Inflammatory macrophage (primary cell): ENCODE data around the gene RNASEH2C.
"Not testable (repeated sequence)": the region's sequence is repeated elsewhere in the genome, so short reads cannot be mapped to it uniquely, and the experiment has no call there.

Source experiments
- DNase-seq, 2 donors: peaks; one replicate each; pipeline ENCODE4 v3.0.0-alpha.2; 2020 to 2022

RNASEH2C gene

DNA sequence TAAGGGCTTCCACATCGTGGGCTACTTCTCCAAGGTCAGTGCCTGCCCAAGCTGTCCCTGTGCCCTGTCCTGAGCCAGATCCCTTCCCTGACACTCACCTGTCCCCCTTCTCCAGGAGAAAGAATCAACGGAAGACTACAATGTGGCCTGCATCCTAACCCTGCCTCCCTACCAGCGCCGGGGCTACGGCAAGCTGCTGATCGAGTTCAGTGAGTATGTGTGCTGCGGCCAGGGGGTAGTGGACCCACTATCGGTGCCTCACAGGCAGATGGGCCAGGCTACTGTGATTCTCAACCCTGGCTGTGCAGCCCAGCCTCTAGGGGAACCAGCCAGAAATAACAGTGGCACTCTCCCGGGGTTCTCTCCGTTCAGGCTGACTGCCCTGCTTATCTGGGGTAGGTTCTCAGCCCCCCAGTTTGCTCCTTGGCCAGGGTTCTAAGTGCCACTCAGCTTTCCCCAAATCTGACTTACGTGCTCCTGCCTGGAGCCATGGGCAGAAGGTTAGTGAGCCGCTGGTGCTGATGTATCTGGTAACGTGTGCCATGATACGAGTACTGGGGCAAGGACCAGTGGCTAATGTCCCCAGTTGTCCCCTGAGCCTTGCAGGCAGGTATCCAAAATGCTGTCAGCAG is 3.7 kb downstream of the RNASEH2C start:
- no peak for DNase-seq

DNA sequence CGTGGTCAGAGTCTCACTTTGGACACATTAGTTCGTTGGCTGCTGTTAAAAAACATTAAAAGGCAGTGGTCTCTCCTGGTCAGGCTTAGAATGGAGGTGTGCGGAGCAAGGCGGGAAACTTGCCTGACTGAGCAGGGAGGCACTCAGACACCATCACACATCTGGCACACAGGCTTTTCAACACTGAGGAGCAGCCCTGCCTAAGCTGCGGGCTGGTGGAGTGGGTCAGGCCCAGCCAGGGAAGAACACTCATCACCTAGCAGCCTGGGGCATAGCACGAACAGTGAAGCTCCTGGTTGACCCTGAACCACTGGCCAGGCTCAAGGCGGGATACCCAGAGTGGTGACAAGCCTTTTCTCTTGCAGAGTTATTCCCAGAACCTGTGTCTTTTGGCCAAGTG is 4.3 kb downstream of the RNASEH2C start:
- no peak for DNase-seq

DNA sequence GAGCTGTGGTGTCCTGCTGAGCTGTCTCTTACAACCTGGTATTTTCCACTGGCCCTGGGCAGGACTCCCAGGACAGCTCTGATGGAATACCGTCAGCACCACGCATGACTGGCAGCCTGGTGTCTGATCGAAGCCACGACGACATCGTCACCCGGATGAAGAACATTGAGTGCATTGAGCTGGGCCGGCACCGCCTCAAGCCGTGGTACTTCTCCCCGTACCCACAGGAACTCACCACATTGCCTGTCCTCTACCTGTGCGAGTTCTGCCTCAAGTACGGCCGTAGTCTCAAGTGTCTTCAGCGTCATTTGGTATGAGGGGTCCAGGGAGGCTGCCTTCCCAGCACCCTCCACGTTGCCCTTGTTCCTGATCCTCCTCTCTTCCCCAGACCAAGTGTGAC is 6.2 kb downstream of the RNASEH2C start:
- DNase-seq, result no peak

DNA sequence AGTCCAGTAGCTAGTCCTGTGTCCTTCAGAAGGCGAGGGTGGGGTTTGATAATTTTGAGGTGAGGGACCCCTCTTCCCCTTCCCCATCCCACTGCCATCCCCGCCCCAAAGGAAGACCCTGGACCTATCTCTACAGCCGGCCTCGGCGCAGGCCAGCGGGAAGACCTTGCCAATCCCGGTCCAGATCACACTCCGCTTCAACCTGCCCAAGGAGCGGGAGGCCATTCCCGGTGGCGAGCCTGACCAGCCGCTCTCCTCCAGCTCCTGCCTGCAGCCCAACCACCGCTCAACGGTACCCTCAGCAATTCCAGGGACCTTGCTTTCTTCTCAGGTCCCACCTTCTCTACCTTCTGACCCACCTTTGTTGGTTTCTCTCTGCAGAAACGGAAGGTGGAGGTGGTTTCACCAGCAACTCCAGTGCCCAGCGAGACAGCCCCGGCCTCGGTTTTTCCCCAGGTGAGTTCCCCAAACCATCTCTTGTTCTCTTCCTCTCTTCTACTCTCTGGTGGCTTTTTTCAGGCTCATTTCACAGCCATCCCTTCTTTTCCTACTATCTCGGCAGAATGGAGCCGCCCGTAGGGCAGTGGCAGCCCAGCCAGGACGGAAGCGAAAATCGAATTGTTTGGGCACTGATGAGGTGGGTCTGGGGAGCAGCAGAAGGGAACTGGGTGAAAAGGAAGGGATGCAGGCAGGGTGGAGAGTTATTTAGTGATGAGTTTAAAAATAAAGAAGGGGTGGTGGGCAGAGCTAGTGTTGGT is 7.2 kb downstream of the RNASEH2C start:
- no peak for DNase-seq

DNA sequence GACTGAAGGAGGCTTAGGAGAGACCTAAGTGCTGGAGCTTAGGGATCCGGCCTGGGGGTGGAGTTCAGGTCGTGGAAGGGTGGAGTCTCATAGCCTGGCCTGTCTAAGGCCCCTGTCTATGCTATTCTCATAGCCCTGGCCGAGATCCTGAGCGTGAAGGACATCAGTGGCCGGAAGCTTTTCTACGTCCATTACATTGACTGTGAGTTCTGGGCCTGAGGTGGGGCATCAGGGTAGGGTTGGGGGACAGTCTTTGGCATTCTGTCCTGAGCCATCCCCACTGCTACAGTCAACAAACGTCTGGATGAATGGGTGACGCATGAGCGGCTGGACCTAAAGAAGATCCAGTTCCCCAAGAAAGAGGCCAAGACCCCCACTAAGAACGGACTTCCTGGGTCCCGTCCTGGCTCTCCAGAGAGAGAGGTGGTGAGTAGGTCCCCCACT is 7.9 kb downstream of the RNASEH2C start:
- DNase-seq, result no peak

DNA sequence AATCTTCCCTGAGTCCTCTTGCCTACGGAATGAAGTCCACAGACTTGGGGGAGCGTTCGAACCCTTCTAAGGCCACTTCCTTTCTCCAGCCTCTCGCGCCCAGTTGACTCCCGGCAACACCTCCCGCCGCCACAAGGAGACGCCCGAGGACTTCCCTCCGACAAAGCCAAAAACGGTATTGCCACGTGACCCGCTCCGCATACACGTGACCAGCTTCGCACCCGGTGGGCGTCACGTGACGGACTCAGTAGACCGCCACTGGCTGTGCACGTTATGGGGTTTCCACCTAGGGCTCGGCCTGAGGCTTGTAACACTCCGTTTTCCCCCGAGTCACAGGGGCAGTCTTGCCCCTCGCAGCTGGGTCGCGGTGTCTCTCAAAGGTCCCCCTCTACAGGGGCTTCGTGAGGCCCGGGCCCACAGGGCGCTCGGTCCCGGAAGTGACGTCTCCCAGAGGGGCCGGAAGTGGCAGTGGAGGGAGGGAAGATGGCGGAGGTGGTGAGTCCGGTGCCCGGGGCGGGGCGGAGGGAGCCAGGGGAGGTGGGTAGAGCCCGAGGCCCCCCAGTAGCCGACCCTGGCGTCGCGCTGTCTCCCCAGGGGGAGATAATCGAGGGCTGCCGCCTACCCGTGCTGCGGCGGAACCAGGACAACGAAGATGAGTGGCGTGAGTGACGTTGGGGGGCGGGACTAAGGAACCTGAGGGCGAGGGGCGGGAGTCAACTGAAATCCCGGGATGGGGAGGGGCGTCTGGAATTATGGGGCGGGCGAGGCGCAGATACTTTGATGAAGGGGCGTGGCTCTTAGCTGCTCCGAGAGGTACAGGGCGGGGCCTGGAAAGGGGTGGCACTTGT is 8.6 kb downstream of the RNASEH2C start, which contains the start of gene KAT5:
KAT5 (plus strand) TSS at position 468 of the 848 bp plus-strand sequence; CDS start at position 484, 16 bp downstream.
- DNase-seq, result peak; percentile 99

DNA sequence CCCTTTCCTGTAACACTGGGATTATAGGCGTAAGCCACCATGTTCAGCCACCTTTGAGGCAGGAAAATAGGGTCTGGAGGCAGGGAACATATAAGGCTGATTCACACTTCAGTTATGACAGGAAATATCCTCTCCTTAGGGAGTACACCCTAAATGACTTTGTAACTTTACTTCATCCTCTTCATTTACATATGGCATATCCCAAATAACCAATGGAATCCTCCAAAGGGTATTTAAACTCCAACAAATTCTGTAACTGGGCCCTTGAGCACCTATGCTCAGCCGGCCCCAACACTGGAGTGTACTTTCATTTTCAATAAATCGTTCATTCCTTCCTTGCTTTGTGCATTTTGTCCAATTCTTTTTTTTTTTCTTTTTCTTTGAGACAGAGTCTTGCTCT is 10.2 kb downstream of the RNASEH2C start:
- no peak for DNase-seq

DNA sequence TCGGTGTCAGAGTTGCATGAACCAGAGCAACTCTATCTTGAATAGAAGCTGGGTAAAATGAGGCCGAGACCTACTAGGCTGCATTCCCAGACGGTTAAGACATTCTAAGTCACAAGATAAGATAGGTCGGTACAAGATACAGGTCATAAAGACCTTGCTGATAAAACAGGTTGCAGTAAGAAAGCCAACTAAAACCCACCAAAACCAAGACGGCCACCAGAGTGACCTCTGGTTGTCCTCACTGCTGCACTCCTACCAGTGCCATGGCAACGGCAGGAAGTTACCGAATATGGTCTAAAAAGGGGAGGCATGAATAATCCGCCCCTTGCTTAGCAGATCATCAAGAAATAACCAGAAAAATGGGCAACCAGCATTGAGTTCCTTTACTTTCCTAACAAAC is 10.9 kb downstream of the RNASEH2C start:
- DNase-seq, result peak in 1 of 2 donors; percentile 3

DNA sequence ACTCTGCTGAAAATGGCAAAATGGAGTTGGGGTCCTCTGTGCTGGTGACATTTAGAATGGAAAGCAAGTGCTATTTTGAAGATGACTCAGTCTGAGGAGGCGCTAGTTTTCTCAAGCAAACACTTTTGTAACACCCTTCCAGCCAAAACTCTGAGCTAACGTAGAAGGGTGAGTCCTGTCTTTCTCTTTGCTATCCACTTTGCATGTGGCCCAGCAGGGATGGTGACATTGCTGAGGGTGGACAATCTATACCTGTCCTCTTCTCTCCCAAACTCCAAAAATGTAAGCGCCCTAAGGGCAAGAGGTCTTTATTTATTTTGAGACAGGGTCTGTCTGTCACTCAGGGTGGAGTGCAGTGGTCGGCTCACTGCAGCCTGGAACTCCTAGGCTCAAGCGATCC is 12.1 kb downstream of the RNASEH2C start:
- DNase-seq, result no peak

DNA sequence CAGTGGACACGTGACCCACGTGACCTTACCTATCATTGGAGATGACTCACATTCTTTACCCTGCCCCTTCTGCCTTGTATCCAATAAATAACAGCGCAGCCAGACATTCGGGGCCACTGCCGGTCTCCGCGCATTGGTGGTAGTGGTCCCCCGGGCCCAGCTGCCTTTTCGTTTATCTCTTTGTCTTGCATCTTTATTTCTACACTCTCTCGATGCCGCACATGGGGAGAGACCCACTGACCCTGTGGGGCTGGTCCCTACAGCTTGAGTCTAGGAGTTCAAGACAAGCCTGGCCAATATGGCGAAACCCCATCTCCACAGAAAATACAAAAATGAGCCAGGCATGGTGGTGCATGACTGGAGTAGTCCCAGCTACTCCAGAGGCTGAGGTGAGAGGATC is 13.6 kb downstream of the RNASEH2C start:
- not testable (repeated sequence) for DNase-seq

DNA sequence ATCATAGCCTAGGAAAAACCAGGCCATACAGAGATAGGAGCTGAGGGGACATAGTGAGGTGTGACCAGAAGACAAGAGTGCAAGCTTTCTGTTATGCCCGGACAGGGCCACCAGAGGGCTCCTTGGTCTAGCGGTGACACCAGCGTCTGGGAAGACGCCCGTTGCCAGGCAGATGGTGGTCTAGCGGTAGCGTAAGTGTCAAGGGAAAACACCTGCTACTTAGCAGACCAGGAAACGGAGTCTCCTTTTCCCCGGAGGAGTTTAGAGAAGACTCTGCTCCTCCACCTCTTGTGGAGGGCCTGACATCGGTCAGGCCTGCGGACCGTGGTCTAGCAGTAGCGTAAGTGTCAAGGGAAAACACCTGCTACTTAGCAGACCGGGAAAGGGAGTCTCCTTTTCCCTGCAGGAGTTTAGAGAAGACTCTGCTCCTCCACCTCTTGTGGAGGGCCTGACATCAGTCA is 14.3 kb downstream of the RNASEH2C start:
- DNase-seq, result peak; percentile 49

DNA sequence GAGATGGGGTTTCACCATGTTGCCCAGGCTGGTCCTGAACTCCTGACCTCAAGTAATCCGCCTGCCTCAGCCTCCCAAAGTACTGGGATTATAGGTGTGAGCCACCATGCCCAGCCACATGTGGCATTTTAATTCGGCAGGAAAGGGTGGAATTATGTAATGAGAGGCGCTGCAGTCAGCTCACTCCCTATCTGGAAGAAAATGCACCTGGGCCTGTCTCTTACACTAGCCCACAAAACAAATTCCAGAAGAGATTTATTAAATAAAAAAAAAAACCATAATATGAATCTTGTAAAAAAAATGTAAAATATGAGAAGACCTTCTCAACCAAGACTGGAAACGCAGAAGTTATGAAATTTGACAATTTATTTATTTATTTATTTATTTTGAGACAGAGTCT is 16.8 kb downstream of the RNASEH2C start:
- no peak for DNase-seq

DNA sequence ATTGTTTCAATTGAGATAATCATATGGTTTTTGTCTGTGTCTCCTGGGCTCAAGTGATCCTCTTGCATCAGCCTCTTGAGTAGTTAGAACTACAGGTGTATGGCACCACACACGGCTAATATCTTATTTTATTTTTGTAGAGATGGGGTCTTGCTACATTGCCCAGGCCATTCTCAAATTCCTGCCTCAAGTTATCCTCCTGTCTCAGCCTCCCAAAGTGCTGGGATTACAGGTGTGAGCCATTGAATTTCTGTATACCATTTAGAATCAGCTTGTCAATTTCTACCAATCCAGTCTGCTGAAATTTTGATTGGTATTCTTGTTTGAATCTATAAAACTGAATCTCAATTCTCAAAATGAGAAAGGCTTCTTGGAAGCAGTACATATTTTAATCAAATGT is 18.9 kb downstream of the RNASEH2C start:
- no peak for DNase-seq

DNA sequence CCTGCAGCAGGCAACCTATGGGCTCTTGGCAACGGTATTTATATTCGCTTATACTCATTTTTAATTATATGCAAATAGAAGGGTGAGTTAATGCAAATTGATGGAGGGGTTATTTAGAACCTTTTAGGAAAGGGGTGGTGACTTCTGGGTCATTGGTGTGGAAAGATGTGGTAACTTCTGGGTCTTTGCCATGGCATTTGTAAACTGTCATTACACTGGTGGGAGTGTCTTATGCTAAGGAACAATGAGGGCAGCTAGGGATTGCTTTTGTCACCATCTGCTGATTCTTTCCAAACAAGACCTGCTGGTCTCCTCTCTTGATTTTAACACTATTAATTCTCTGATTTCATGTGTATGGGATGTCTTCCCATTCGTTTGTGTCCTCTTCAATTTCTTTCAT is 20.2 kb downstream of the RNASEH2C start:
- peak; percentile 63 for DNase-seq

DNA sequence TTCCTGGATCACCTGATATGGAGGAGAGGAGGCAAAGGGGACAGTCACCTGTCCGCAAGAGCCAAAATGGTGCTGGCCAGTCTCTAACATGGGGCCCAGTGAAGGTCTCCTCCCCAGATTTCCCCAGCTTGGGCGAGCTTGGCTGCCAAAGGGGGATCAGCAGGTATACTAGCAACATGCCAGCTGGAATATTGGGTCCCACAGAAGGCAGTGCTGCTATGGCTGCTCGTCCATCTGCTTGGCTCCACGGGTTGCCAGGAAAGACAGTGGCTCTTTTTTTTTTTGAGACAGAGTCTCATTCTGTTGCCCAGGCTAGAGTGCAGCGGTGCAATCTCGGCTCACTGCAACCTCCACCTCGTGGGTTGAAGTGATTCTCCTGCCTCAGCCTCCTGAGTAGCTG is 21.3 kb downstream of the RNASEH2C start:
- DNase-seq, result no peak

DNA sequence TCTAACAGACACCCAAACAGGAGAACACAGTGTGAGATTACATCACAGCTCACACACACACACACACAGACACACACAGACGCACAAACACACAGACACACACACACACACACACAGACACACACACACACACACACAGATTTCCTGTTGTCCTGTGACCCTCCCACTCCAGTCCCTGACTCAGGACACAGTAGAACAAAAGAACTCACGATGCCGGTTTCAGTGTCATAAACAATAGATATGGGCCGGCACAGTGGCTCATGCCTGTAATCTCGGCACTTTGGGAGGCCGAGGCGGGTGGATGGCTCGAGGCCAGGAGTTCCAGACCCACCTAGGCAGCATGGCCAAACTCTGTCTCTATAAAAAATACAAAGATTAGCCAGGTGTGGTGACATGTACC is 22.4 kb downstream of the RNASEH2C start:
- no peak for DNase-seq

DNA sequence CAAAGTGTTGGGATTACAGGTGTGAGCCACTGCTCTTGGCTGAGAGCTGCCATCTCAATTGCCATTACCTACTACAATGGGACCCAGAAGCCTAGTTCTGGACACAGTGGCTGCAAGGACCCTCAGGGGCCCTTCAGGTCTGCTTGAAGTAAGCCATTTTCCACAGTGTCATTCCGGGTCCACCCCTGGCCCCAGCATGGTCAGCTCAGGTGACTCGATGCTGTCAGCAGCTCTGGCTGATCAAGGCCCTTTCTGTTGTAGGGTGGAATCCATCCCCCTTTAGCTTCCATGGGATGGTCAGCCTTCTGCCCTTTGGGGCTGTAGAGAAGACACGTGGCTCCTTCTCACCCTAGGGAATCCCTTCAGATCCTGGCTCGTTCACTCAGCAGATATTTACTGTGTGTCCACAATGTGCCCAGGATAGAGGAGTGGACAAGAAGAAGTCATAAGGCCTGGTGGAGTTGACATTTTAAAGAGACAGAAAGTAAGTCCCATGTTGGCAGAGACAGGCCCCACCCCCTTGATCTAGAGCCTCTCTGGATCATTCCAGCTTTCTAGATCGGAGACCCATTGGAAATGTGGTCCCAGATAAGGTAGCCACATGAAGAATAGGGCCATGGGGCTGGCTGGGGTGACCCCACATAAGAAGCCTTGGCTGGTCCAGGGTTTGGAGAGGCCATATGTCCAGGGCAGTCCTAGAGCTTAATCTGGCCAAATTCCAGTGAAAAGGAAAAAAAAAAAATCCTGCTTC is 23.6 kb downstream of the RNASEH2C start:
- DNase-seq, result no peak

DNA sequence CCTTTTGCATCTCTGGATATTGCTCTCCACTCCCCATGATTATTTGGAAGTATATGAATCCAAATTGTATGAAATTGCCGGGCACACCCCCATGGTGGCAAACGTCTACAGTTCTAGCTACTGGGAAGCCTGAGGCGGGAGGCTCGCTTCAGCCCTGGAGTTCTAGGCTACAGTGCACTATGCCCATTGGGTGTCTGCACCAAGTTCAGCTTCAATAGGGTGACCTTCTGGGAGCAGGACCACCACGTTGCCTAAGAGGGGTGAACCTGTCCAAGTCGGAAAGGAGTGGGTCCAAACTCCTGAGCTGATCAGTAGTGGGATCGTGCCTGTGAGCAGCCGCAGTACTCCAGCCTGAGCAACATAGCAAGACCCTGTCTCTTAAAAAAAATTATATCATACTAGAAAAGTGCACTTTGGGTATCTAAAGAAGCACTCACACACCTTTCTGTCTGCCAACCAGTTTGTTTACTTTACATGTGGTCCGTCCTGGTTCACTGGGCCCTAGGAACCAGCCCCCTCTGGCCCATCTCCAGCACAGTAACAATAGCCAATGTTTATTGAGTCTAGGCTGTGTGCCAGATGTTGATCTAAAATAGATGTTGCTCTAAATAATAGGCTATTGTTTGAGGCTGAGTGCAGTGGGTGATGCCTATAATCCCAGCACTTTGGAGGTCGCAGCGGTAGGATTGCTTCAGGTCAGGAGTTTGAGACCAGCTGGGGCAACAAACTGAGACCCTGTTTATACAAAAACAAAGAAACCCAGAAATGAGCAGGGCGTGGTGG is 24.9 kb downstream of the RNASEH2C start:
- no peak for DNase-seq

DNA sequence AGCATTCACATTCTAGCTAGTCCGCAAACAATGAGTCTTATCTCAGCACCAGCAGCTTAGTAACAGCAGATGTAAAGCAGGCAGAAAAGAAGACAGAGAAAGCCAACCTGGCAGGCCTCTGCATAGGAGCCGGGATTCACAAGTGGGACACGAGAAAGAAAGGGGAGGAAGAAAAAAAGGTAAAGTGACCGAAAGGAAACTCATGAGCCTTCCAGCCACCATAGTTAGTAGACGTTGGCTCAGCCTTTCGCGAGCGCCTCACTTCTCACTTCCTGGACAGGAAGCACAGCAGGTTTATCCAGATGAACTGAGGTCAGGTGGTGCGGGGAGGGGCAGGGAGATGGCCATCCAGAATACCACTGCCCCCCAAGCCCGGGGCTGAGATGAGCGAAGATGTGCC is 28.2 kb downstream of the RNASEH2C start:
- no peak for DNase-seq

DNA sequence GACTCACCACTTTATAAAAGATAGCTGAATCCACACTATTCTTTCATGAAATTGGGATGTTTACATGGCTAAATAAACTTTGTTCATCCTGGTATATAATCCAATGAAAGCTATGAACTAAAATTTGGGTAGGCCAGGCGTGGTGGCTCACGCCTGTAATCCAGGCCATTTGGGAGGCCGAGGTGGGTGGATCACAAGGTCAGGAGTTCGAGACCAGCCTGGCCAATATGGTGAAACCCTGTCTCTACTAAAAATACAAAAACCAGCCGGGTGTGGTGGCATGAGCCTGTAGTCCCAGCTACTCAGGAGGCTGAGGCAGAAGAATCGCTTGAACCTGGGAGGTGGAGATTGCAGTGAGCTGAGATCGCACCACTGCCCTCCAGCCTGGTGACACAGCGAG is 28.8 kb downstream of the RNASEH2C start:
- not testable (repeated sequence) for DNase-seq

DNA sequence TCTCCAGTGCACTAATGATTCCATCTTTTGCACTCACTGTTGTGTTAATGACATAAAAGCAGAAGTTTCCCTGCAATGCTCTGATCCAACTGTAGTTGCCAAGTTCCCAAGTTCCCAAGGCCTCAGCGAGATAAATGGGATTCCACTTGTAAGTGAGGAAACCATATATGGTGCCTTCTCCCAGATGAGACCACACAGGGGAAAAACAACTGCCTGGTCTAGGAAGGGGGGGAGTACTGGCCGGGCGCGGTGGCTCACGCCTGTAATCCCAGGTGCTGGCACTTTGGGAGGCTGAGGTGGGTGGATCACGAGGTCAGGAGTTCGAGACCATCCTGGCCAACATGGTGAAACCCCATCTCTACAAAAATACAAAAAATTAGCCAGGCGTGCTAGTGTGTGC is 34.6 kb downstream of the RNASEH2C start:
- no peak for DNase-seq

DNA sequence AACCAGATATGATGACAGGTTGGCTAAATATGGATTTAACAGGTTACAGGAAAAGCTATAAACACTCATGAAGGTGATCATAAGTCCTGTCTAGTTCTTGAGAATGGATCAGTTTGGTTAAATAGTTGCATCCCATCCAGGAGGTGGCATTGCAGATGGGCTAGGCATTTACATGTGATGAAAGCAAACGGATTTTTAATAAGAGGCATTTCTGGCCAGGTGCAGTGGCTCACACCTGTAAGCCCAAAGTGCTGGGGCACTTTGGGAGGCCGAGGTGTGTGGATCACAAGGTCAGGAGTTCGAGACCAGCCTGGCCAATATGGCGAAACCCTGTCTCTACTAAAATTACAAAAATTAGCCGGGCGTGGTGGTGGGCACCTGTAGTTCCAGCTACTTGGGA is 37.1 kb downstream of the RNASEH2C start:
- DNase-seq, result not testable (repeated sequence)
